Mesendoderm (in vitro differentiated cells): ENCODE results near the gene ERN1.

Source experiments
- DNase-seq: peaks from one replicate; pipeline ENCODE4 v3.0.0; 2013
- H2AK5ac ChIP-seq: 2 replicates; pipeline ENCODE4 v1.6.1; 2013; ENCODE audit warnings: low read length, inconsistent platforms
- H2BK120ac ChIP-seq: 2 replicates; pipeline ENCODE4 v1.6.1; 2013; ENCODE audit warnings: low read depth, mild to moderate bottlenecking, low read length, moderate library complexity, mixed read lengths
- H2BK15ac ChIP-seq: replicated peaks from 2 replicates; pipeline ENCODE4 v1.6.1; 2013; ENCODE audit warnings: low read depth, mild to moderate bottlenecking, moderate library complexity
- H2BK5ac ChIP-seq: 2 replicates; pipeline ENCODE4 v1.6.1; 2013; ENCODE audit warnings: low read length, inconsistent platforms
- H3K18ac ChIP-seq: 2 replicates; pipeline ENCODE4 v1.6.1; 2013; ENCODE audit warnings: mild to moderate bottlenecking, low read length, mixed read lengths
- H3K23ac ChIP-seq: one replicate; pipeline ENCODE4 v1.6.1; 2013; ENCODE audit warnings: low read length
- H3K27ac ChIP-seq: 2 replicates; pipeline ENCODE4 v1.5.1; 2013; ENCODE audit warnings: low read depth, mild to moderate bottlenecking, inconsistent platforms, low read length, moderate library complexity
- H3K27me3 ChIP-seq: 2 replicates; pipeline ENCODE4 v1.6.1; 2013; ENCODE audit warnings: low read length, control low read depth, mild to moderate bottlenecking, inconsistent platforms; ENCODE audit not compliant: insufficient read depth, poor library complexity
- H3K36me3 ChIP-seq: 2 replicates; pipeline ENCODE4 v1.6.1; 2013; ENCODE audit warnings: low read length, inconsistent platforms; ENCODE audit not compliant: control insufficient read depth, insufficient read depth
- H3K4ac ChIP-seq: one replicate; pipeline ENCODE4 v1.6.1; 2013; ENCODE audit warnings: low read depth, mild to moderate bottlenecking, low read length, moderate library complexity
- H3K4me1 ChIP-seq: 2 replicates; pipeline ENCODE4 v1.6.1; 2013; ENCODE audit warnings: low read depth, low read length, inconsistent platforms; ENCODE audit not compliant: control insufficient read depth
- H3K4me2 ChIP-seq: 2 replicates; pipeline ENCODE4 v1.6.1; 2013; ENCODE audit warnings: low read length
- H3K4me3 ChIP-seq: 2 replicates; pipeline ENCODE4 v1.5.1; 2013; ENCODE audit warnings: mild to moderate bottlenecking, low read length
- H3K56ac ChIP-seq: one replicate; pipeline ENCODE4 v1.6.1; 2013; ENCODE audit warnings: low read length
- H3K79me1 ChIP-seq: 2 replicates; pipeline ENCODE4 v1.6.1; 2013; ENCODE audit warnings: low read length, inconsistent platforms
- H3K79me2 ChIP-seq: 2 replicates; pipeline ENCODE4 v1.6.1; 2013; ENCODE audit warnings: mild to moderate bottlenecking, low read length; ENCODE audit not compliant: control insufficient read depth, insufficient read depth
- H3K9ac ChIP-seq: 2 replicates; pipeline ENCODE4 v1.6.1; 2013; ENCODE audit warnings: low read length, inconsistent platforms
- H4K5ac ChIP-seq: one replicate; pipeline ENCODE4 v1.6.1; 2013; ENCODE audit warnings: low read length
- H4K8ac ChIP-seq: one replicate; pipeline ENCODE4 v1.6.1; 2013; ENCODE audit warnings: low read depth, mild to moderate bottlenecking, control low read depth, low read length, moderate library complexity
- WGBS: extraction: QIAGEN DNeasy Blood & Tissue Kit; methylation state at CpG from one replicate; pipeline ENCODE4 v1.1.7; 2013; ENCODE audit warnings: low lambda C conversion rate, missing lambda C conversion rate; ENCODE audit not compliant: insufficient coverage; ENCODE audit errors: extremely low coverage; 5-methylcytosine and 5-hydroxymethylcytosine counted together

ERN1 gene

GRCh38 chr17:64153565-64154312 lies 23.8 kb upstream of the ERN1 start:
- H3K27ac ChIP-seq, result no peak overlapping the region
- H3K4me3 ChIP-seq, result no peak overlapping the region
- no peak overlapping the region for H4K5ac ChIP-seq
- H3K23ac ChIP-seq, result no peak overlapping the region
- H2BK120ac ChIP-seq, result no peak overlapping the region
- no peaks in the 10 kb centered on the region for H3K27me3 ChIP-seq
- H2BK5ac ChIP-seq, result no peak overlapping the region
- WGBS, result no CpG with 5 or more reads among the region's 3 CpGs
- H3K4me2 ChIP-seq, result no peak overlapping the region
- no peak overlapping the region for H2AK5ac ChIP-seq
- no peak overlapping the region for H3K9ac ChIP-seq
- no peak overlapping the region for H4K8ac ChIP-seq
- H3K4ac ChIP-seq, result no peak overlapping the region
- H3K18ac ChIP-seq, result no peak overlapping the region
- DNase-seq, result no peak
- H3K79me2 ChIP-seq, result no peaks in the 10 kb centered on the region
- H3K36me3 ChIP-seq, result no peaks in the 10 kb centered on the region
- H3K79me1 ChIP-seq, result no peaks in the 10 kb centered on the region
- no peaks in the 10 kb centered on the region for H3K4me1 ChIP-seq
- H2BK15ac ChIP-seq, result no peak overlapping the region
- H3K56ac ChIP-seq, result no peak overlapping the region

- Histone ChIP-seq H4K5ac (no peak overlapping the region), H3K9ac (no peak overlapping the region)
- no peak for DNase-seq
Observed at GRCh38 chr17:64152428-64153125, 22.6 kb upstream of the ERN1 start.

GRCh38 chr17:64151016-64151368 lies 21.0 kb upstream of the ERN1 start:
- Histone ChIP-seq H3K79me1 (no peaks in the 10 kb centered on the region), H3K4me3 (no peak overlapping the region), H3K4me2 (no peak overlapping the region), H3K18ac (no peak overlapping the region), H3K4me1 (no peaks in the 10 kb centered on the region), H2BK120ac (no peak overlapping the region), H3K56ac (no peak overlapping the region), H2BK5ac (no peak overlapping the region), H2AK5ac (no peak overlapping the region), H4K8ac (no peak overlapping the region), H3K4ac (no peak overlapping the region), H3K79me2 (peaks cover 3% of the 10 kb centered on the region), H3K9ac (no peak overlapping the region), H3K36me3 (no peaks in the 10 kb centered on the region), H3K27me3 (no peaks in the 10 kb centered on the region), H2BK15ac (no peak overlapping the region), H4K5ac (no peak overlapping the region), H3K23ac (no peak overlapping the region), H3K27ac (no peak overlapping the region)
- DNase-seq, result no peak
- WGBS, result no CpG with 5 or more reads among the region's 1 CpG

More at GRCh38 chr17:64152428-64153125, 22.6 kb upstream of the ERN1 start:
- no peak overlapping the region for H3K23ac ChIP-seq
- H3K79me2 ChIP-seq, result no peaks in the 10 kb centered on the region
- no CpG with 5 or more reads among the region's 7 CpGs for WGBS
- H3K4ac ChIP-seq, result no peak overlapping the region
- no peaks in the 10 kb centered on the region for H3K27me3 ChIP-seq
- no peak overlapping the region for H4K8ac ChIP-seq
- H3K4me3 ChIP-seq, result no peak overlapping the region
- no peak overlapping the region for H3K56ac ChIP-seq
- no peak overlapping the region for H3K27ac ChIP-seq
- no peak overlapping the region for H3K18ac ChIP-seq
- no peaks in the 10 kb centered on the region for H3K79me1 ChIP-seq
- no peak overlapping the region for H2BK120ac ChIP-seq
- H2BK5ac ChIP-seq, result no peak overlapping the region
- no peak overlapping the region for H2AK5ac ChIP-seq
- H3K4me1 ChIP-seq, result no peaks in the 10 kb centered on the region
- H3K4me2 ChIP-seq, result no peak overlapping the region
- H3K36me3 ChIP-seq, result no peaks in the 10 kb centered on the region
- no peak overlapping the region for H2BK15ac ChIP-seq

GRCh38 chr17:64150237-64151015 lies 20.5 kb upstream of the ERN1 start:
- Histone ChIP-seq H3K9ac (no peak overlapping the region), H3K56ac (no peak overlapping the region), H3K79me1 (no peaks in the 10 kb centered on the region), H3K4me3 (no peak overlapping the region), H3K36me3 (no peaks in the 10 kb centered on the region), H3K4me2 (no peak overlapping the region), H3K27me3 (no peaks in the 10 kb centered on the region), H3K23ac (no peak overlapping the region), H3K18ac (no peak overlapping the region), H3K27ac (no peak overlapping the region), H3K4me1 (no peaks in the 10 kb centered on the region), H2BK15ac (no peak overlapping the region), H3K4ac (no peak overlapping the region), H2AK5ac (no peak overlapping the region), H4K5ac (no peak overlapping the region), H2BK120ac (no peak overlapping the region), H4K8ac (no peak overlapping the region), H2BK5ac (no peak overlapping the region), H3K79me2 (peaks cover 3% of the 10 kb centered on the region)
- DNase-seq, result no peak
- no CpG with 5 or more reads among the region's 5 CpGs for WGBS

GRCh38 chr17:64149196-64149595 lies 19.3 kb upstream of the ERN1 start:
- no peak overlapping the region for H3K4me3 ChIP-seq
- no peak overlapping the region for H3K18ac ChIP-seq
- H2BK5ac ChIP-seq, result no peak overlapping the region
- H3K4me1 ChIP-seq, result no peaks in the 10 kb centered on the region
- no peak overlapping the region for H2BK15ac ChIP-seq
- DNase-seq, result no peak
- no peak overlapping the region for H4K5ac ChIP-seq
- no peak overlapping the region for H3K9ac ChIP-seq
- no peaks in the 10 kb centered on the region for H3K27me3 ChIP-seq
- no peak overlapping the region for H3K4me2 ChIP-seq
- peaks cover 3% of the 10 kb centered on the region for H3K79me2 ChIP-seq
- no peak overlapping the region for H2BK120ac ChIP-seq
- H2AK5ac ChIP-seq, result no peak overlapping the region
- no peak overlapping the region for H3K4ac ChIP-seq
- H3K23ac ChIP-seq, result no peak overlapping the region
- H3K56ac ChIP-seq, result no peak overlapping the region
- H3K27ac ChIP-seq, result no peak overlapping the region
- H4K8ac ChIP-seq, result no peak overlapping the region
- WGBS, result no CpG with 5 or more reads among the region's 6 CpGs
- H3K79me1 ChIP-seq, result no peaks in the 10 kb centered on the region
- H3K36me3 ChIP-seq, result no peaks in the 10 kb centered on the region
